PC-3 (cell line): ENCODE results near the gene CNTN4.

Experiments used
- CTCF ChIP-seq: fragments of 300-600 bp; sonication (generic); conservative IDR thresholded peaks from 2 replicates; pipeline ENCODE4 v1.5.1; 2017; ENCODE audit warnings: antibody characterized with exemption, low read depth, mild to moderate bottlenecking, low read length
- EZH2 ChIP-seq: fragments of 300-600 bp; sonication (generic); IDR thresholded peaks from one replicate; pipeline ENCODE4 v1.6.1; 2017; ENCODE audit warnings: antibody characterized with exemption, mild to moderate bottlenecking, low read length; ENCODE audit not compliant: unreplicated experiment

GRCh38 chr3:2731843-2732242, 633.2 kb downstream of the CNTN4 start:
- TF ChIP-seq CTCF, result no peak
- TF ChIP-seq EZH2, result no peak
